Astrocyte of the spinal cord (primary cell): ENCODE results near the gene DNAH17.

ENCODE experiments used
- DNase-seq: peaks from one replicate; pipeline ENCODE4 v3.0.0; 2011; ENCODE audit warnings: low read depth, low spot score
- H3K4me3 ChIP-seq: 2 replicates; pipeline ENCODE4 v1.5.1; 2011; ENCODE audit warnings: low read depth, mild to moderate bottlenecking, low read length, moderate library complexity
- in situ Hi-C: cut with HindIII; loops from 2 replicates; pipeline ENCODE4 v1.10.0; 2017; ENCODE audit warnings: low sequenced_read_pairs
- TF ChIP-seq, protein P1 (sequence below): IDR thresholded peaks from 2 replicates; pipeline ENCODE4 v1.5.1; 2012; ENCODE audit warnings: low read depth, mild to moderate bottlenecking, low read length, inconsistent platforms

DNAH17 gene

DNA sequence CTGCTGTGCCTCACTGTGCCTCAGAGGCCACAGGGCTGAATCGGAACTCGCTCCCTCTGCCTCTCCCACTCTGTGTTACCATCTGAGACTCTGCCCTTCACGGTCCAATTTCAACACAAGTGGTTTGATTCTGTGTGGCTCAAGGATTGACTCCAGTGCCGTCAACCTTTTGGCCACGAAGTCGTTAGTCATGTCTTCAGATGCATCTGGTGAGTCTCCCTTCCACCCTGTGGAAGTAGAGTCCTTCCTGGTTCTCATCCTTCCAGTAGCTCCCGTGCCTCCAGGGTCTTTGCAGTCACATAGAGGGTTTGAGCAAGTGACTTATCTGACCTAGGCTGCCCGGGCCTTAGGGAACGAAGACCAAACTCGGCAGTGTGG is 147.6 kb downstream of the DNAH17 start:
- H3K4me3 ChIP-seq: no peak overlapping the region
- DNase-seq: no peak
- in situ Hi-C loops: no loop called here
- TF ChIP-seq, protein P1, sequence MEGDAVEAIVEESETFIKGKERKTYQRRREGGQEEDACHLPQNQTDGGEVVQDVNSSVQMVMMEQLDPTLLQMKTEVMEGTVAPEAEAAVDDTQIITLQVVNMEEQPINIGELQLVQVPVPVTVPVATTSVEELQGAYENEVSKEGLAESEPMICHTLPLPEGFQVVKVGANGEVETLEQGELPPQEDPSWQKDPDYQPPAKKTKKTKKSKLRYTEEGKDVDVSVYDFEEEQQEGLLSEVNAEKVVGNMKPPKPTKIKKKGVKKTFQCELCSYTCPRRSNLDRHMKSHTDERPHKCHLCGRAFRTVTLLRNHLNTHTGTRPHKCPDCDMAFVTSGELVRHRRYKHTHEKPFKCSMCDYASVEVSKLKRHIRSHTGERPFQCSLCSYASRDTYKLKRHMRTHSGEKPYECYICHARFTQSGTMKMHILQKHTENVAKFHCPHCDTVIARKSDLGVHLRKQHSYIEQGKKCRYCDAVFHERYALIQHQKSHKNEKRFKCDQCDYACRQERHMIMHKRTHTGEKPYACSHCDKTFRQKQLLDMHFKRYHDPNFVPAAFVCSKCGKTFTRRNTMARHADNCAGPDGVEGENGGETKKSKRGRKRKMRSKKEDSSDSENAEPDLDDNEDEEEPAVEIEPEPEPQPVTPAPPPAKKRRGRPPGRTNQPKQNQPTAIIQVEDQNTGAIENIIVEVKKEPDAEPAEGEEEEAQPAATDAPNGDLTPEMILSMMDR: no peak

DNA sequence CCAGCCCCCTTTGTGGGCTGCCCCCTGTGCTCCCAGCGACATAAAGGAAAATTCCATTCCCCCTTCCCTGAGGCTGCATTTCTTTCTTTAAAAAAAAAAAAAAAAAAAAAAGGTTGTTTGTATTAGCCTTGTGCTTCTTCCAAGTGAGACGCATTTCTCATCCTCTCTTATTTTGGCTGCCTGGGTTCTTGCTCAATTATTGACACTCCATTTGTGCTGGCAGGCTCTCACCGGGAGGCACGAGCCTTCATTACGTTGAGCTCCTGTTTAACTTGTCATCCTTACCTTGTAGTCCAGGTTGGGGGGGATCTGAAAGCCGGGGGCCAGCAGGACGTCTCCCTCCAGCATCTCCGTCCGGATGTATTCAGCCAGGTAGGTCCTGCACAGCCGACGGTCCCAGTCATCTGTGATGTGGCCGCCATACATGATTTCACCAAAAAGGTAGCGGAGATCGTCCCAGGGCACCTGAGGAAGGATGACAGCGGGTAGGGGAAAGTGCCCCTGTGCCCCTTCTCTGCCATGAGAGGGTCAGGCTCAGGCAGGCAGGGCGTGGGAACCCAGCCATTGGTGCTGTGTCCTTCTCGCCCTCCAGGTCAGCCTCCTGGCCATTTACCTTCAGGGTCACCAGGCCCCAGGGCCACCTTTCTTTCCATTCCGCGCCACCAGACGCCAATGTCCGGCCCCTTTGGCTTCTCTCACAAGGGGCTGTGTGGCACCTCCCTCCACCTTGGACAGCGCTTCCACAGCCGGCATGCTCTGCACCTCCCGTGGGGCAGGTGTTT is 148.2 kb downstream of the DNAH17 start:
- in situ Hi-C loops: no loop called here
- no peak for DNase-seq
- TF ChIP-seq, protein P1: no peak
- no peak overlapping the region for H3K4me3 ChIP-seq

DNA sequence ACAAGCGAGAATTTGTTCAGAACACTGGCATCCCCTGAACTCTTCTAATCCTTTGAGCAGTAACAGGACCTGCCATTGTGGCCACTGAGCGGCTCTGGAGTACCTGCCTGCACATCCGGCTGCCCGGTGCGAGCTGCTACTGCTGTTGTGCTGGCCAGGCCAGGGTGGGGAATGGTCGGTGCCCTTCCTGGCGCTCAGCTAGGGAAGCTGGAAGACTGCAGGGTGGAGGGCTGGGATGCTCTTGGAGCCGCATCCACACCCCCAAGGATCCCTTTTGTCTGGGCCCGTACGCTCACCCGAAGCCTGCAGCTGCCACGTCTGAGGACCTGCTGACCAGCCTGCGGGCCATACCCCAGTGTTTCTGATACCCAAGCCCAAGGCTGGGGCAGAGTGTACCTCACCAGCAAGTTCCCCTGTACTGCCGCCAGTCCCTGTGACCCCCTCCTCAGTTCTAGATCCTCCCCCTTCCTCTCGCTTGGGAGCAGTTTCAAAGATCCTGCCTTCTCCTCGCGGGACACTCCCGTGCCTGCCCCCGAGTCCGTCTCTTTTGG is 149.1 kb downstream of the DNAH17 start:
- no peak for DNase-seq
- no peak overlapping the region for H3K4me3 ChIP-seq
- TF ChIP-seq, protein P1: no peak
- in situ Hi-C loops: no loop called here

DNA sequence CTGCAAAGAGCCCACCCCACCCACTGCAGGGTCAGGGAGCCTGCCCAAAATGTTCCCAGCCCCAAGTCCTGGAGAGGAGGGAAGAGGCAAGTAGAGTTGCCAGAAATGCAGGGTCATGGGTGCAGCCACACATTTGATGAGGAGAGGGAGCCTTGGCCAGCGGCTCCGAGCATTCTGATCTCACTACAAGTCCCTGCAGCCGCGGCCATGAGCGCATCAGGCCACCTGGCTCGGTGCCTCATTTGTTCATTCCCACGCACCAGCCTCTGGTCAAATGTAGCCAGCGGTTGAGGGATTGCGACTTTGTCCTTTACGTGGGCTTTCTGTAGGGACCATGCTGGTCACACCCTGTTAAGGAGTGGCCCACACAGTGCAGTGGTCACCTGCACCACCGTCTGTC is 150.1 kb downstream of the DNAH17 start:
- TF ChIP-seq, protein P1: no peak

DNA sequence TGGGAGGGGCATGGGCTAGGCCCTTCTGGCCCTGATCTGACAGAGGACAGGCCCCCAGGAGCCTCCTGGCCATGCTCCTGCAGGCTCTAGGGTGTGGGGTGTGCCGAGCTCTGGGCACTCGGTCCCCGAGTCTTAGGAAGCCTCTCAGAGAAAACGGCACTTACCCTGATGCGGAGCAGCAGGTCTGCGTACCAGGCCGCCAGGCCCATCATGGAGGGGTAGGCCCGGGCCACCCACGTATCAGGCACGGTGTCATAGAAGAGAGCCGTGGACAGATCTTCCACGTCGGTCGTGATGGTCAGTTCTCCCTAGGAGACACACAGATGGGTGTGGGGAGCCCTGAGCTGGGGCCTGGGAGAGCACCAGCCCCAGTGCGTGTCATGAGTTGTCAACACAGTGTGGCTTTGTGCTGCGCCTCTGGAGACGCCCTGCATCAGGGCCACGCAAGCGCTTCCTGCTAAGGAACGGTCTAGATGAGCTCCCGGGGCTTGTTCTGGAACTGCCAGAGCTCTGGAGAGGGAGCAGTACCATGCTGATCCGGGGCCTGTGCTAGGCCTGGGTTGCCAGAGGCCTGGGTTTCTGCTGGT is 150.8 kb downstream of the DNAH17 start:
- TF ChIP-seq, protein P1: no peak
- H3K4me3 ChIP-seq: no peak overlapping the region
- no peak for DNase-seq
- in situ Hi-C loops: no loop called here

More for the DNA sequence above, 150.1 kb downstream of the DNAH17 start:
- no peak for DNase-seq
- in situ Hi-C loops: no loop called here
- H3K4me3 ChIP-seq: no peak overlapping the region

DNA sequence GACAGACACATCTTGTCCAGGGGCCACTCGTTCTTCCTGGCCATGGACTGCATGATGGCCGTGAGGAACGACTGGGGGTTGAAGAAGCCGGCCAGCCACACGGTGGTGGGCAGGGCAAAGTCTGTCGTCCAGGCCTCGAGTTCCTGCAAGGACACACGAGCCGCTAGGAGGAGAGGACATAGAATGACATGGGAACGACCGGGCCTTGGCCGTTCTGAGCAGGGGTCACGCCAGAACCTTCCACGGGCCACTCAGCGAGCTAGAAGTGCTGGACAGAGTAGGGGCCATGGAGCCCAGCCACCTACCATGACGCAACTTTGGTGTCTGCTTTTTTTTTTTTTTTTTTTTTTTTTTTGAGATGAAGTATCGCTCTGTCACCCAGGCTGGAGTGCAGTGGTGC is 151.8 kb downstream of the DNAH17 start:
- TF ChIP-seq, protein P1: no peak
- DNase-seq: no peak
- H3K4me3 ChIP-seq: no peak overlapping the region
- in situ Hi-C loops: no loop called here
